HEK293 (cell line): Measurements from ENCODE around the gene MATN4.

Experiments
- ZIC2 ChIP-seq: fragments of 450-650 bp; formaldehyde crosslinking; IDR thresholded peaks from 2 replicates; pipeline ENCODE4 v1.5.1; 2016; ENCODE audit warnings: missing biosample characterization, missing genetic modification characterization
- TF ChIP-seq, protein P1 (sequence below): fragments of 450-650 bp; formaldehyde crosslinking; IDR thresholded peaks from 2 replicates; pipeline ENCODE4 v1.5.1; 2016; ENCODE audit warnings: missing biosample characterization, missing genetic modification characterization

DNA sequence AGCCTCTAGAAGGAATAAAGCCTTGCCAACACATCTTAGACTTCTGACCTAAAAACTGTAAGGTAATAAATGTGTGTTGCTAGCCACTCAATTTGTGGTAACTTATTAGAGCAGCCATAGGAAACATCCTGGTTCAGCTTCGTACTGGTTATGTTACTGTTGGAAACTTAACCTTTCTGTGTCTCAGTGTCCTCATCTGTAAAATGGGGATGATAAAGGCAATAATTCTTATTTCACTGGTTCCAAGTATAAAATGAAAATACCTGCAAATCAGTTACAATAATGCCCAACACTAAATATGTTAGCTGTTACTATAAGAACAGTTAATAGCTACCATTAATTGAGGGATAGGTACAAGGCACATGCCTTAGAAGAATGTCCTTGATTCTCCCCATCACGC lies 15.8 kb downstream of the MATN4 start:
- no peak for TF ChIP-seq ZIC2 (tag by site-specific recombination)
- TF ChIP-seq, protein P1, sequence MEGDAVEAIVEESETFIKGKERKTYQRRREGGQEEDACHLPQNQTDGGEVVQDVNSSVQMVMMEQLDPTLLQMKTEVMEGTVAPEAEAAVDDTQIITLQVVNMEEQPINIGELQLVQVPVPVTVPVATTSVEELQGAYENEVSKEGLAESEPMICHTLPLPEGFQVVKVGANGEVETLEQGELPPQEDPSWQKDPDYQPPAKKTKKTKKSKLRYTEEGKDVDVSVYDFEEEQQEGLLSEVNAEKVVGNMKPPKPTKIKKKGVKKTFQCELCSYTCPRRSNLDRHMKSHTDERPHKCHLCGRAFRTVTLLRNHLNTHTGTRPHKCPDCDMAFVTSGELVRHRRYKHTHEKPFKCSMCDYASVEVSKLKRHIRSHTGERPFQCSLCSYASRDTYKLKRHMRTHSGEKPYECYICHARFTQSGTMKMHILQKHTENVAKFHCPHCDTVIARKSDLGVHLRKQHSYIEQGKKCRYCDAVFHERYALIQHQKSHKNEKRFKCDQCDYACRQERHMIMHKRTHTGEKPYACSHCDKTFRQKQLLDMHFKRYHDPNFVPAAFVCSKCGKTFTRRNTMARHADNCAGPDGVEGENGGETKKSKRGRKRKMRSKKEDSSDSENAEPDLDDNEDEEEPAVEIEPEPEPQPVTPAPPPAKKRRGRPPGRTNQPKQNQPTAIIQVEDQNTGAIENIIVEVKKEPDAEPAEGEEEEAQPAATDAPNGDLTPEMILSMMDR (tag by site-specific recombination): no peak
